ENCODE results near the gene C1RL.

DNA sequence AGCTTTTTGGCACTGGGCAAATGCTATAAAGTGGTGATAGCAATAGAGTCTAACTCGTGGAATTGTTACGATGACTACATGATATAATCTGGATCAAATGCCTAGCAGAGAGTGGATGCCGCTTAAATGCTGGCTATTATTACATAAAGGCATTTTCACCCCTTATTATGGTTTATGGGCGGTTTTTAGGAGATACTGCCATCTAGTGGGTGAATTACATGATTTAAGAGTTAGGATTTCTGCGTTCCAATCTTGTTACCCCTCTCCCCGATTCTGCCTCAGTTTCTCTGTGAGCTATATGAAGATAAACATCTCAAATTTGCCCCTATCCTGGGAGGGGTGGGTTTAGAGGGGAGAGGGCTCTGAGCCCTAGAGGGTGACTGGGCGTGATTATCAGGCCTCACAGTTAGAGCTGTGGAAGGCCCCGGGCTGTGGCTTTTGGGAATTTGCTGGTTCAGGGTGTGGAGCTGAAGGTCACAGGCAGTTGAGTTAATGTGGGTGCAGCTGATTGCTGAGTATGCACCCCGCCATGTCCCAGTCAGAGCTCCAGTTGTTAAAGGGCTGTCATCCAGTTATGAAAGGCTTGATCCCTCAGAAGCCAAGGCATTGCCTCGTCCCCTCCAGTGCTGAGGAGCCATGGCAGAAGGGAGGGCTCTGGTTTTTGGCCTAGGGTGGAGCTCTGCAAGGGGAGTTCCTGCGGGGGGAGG is 35.6 kb upstream of the C1RL start:
- TF ChIP-seq, protein P1, sequence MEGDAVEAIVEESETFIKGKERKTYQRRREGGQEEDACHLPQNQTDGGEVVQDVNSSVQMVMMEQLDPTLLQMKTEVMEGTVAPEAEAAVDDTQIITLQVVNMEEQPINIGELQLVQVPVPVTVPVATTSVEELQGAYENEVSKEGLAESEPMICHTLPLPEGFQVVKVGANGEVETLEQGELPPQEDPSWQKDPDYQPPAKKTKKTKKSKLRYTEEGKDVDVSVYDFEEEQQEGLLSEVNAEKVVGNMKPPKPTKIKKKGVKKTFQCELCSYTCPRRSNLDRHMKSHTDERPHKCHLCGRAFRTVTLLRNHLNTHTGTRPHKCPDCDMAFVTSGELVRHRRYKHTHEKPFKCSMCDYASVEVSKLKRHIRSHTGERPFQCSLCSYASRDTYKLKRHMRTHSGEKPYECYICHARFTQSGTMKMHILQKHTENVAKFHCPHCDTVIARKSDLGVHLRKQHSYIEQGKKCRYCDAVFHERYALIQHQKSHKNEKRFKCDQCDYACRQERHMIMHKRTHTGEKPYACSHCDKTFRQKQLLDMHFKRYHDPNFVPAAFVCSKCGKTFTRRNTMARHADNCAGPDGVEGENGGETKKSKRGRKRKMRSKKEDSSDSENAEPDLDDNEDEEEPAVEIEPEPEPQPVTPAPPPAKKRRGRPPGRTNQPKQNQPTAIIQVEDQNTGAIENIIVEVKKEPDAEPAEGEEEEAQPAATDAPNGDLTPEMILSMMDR (IDR thresholded peaks at IDR 0.05) = peak in 5 of 6 experiments; percentile 0 to 58 (median 37)
- TF ChIP-seq POLR2A (IDR thresholded peaks at IDR 0.05) = no peak

All from thyroid gland (tissue), 4 donors.